GM19455 (cell line): Measurements from ENCODE around the gene OCIAD1.
"Not testable (repeated sequence)": the region's sequence is repeated elsewhere in the genome, so short reads cannot be mapped to it uniquely, and the experiment has no call there.

Experiments used
- ATAC-seq: cut with Tn5 transposase; IDR thresholded peaks from one replicate; pipeline ENCODE4 v1.9.1; 2021; ENCODE audit not compliant: unreplicated experiment

The OCIAD1 gene, protein sequence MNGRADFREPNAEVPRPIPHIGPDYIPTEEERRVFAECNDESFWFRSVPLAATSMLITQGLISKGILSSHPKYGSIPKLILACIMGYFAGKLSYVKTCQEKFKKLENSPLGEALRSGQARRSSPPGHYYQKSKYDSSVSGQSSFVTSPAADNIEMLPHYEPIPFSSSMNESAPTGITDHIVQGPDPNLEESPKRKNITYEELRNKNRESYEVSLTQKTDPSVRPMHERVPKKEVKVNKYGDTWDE

DNA sequence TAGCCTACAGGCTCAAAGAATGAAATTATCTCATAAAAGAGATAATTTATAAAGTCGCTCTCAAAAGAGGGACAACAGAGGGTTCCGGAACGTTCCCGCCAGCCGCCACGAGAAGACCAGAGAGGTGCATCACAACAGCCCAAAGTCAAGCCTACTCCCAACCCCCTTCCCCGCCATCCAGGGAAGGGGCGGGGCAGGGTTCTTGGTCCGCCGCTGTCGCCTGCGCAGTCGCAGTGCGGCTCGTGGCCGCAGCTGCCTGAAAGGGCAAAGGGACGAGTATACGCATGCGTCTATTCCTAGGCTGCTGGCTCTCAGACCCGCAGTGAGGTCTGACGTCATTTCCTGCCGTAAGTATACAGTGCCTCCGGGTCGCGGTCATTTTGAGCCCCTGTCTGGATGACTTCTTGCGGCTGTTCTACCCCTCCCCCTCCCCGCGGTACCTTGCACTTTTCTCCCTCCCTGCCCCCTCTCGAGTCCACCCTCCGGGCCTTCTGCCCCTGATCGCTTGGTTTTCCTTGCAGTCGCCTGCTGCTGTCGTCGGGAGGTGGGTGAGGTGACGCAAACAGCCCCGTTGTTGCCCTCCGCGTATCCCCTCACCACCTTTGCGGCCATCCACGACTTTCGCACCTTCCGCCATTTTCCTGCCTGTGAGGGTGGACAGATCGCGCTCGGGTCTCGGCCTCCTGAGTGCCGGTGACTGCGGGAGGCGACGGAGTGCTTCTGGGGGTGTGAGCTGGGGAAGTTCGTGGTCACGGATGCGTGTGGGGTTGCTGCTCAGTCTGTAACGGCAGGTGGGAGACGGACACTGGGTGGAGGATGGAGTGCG is at the start of gene OCIAD1:
TSS of gene OCIAD1 (plus strand) at position 383 of the 826 bp plus-strand sequence. CDS start 1,537 bp downstream, outside the sequence.
- ATAC-seq = peak; percentile 99

DNA sequence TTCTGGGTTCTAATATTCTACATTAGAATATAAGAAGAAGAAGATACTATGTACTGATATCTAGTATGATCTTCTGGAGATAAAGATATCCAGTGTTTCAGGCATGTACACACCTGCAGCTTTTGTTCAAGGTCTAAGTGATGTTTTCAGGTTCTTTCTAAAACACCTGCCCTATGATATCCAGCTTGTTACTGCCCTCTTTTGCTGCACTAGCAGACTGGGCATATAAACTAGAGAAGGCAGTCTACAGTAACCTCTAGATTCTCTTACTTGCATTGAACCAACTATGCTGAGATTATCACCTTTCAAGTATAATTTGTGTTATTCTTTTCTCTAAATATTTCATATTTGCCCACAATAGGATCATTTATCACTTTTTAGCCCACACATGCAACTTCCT is 48.9 kb upstream of the OCIAD1 start:
- no peak for ATAC-seq

DNA sequence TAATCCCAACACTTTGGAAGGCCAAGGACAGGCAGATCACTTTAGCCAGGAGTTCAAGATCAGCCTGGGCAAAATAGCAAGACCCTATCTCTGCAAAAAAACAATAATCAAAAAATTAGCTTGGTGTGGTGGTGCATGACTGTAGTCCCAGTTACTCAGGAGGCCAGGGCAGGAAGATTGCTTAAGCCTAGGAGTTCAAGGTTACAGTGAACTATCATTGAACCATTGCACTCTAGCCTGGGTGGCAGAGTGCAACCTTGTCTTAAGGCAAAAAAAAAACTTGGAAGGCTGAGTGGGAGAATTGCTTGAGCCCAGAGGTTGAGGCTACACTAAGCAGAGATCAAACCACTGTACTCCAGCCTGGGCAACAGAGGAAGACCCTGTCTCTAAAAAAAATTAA is 45.6 kb upstream of the OCIAD1 start:
- ATAC-seq = no peak

DNA sequence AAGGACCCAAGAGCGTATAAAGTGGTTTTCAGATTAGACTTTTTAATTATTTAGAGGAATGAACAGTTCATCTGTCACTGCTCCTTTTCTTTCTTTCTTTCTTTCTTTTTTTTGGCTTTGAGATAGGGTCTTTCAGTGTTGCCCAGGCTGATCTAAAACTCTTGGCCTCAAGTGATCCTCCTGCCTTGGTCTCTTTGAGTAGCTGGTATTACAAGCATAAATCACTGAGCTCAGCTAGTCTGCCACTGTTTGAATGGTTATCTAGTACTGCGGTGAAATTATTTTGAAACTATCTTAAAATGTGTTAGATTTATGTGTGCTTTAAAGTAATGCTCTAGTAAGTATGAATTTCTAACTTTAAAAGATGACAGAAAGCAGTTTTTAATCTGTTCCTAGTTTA is 44.3 kb upstream of the OCIAD1 start:
- no peak for ATAC-seq

DNA sequence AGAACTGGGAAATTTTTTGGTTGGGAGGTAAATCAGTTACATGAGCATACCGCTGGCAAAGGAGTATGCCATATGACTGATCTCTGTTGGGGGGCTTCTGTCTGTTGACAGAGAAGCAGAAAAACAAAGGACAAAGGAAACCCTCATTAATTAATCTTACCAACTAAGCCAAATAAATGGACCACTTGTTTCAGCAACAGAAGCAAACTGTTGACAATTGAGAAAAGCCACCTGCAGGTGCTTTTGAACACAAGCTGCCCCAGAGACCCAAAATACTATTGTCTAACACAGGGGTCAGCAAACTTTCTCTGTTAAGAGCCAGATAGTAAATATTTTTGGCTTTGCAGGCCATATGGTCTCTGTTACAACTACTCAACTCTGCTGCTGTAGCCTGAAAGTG is 43.8 kb upstream of the OCIAD1 start:
- no peak for ATAC-seq

DNA sequence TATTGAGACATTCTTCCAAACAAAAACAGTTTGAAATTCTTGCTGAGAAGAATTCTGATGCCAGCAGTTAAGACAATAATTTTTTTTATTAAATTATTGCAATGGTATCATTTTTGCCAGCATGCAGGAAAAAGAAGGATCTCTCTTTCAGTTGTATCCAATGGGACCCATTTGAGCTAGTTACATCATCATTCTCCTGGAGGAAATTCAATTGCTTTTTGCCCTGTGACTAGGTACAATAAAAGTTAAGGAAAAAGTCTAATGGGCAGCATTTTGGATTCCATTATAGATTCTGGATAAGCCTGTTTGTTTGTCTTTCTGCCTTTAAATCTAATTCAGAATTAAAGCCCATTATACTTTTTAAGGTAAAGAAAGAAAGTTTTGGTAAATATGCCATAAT is 40.3 kb upstream of the OCIAD1 start:
- no peak for ATAC-seq

DNA sequence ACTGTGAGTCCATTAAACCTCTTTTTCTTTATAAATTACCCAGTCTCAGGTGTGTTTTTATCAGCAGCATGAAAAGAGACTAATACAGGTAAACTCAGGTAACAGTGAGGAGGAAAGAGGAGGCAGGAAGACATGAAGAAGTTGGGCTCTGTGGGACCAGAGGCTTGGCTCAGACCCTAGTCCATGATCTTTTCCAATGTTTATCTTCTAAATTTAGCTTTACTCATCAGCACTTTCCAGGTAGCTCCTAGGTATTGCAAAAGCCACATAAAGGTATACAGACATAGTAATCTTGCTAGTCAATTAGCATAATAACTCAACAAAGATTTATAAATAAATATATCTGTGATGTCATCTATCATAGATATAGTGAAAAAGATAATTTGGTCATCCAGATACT is 39.6 kb upstream of the OCIAD1 start:
- no peak for ATAC-seq

DNA sequence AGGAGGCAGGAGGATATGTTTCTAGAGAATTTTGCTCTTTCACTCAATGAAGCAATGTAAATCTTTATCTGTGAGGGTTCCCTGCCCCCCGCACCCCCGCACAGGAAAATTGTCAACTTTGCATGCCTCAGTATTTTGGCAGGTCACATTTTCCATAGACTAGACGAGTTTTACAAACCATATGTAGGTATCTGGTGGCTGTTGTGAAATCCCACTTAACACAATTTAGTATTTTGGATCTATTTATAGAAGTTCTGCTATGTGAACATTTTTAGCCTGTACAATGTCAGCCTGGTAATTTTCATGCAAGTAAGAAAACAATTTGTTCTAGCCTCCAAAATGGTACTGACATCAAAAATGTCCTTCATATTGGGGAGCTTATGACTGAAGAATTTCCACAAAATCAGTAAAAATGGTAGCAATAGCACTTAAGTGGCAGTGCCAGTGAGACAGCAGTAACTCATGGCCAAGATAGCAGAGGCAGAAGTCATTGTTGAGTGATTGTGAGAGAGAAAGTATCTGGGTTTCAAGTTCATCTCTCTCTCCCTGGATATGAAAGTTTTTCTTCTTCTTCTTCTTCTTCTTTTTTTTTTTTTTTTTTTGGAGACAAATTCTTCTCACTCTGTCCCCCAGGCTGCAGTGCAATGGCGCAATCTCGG is 38.4 kb upstream of the OCIAD1 start:
- ATAC-seq = no peak

DNA sequence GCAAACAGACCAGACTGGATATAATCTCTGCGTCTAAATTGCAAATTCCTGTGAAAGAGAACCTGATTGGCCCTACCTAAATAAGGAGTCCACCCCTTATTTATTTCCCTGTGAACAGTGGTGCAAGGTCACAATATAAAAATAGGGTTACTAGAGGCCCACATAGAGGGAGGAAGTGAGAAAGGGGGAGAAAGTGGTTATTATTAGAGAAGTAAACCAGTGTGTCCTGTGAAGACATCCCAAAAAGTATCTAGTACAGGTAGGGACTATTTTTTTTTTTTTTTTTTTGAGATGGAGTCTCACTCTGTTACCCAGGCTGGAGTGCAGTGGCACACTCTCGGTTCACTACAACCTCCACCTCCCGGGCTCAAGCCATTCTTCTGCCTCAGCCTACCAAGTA is 35.8 kb upstream of the OCIAD1 start:
- no peak for ATAC-seq

DNA sequence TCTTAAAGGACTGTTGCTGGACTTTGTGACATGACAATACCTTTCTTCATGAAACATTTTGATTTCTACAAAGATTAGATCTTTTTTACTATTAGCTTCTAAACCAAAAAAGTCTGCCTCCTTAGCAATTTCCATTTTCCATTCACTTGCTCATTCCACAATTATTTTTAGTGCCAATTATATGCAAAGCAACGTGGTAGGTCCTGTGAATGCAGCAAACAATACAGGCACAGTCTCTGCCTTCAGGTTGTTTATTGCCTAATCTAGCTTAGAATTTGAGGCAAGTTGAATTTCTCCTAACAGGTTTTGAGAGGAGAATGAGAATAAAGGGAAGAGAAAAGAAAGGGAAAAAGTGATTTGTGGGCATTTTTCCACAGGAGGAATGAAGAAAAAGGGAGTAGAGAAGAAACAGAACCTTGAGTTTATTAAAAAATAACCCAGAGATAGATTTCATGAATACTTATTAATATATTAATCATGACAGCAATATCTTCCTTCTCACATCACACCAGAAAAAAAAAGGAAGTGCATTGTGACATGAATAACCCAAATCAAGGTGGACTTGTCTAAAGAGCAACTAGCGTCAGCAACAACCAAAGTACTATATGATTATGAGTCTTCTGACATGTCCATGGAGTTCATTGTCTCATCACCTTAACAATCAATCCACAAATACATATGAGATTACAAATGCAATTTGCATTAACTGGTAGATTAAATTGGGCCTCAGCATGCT is 34.5 kb upstream of the OCIAD1 start:
- no peak for ATAC-seq

DNA sequence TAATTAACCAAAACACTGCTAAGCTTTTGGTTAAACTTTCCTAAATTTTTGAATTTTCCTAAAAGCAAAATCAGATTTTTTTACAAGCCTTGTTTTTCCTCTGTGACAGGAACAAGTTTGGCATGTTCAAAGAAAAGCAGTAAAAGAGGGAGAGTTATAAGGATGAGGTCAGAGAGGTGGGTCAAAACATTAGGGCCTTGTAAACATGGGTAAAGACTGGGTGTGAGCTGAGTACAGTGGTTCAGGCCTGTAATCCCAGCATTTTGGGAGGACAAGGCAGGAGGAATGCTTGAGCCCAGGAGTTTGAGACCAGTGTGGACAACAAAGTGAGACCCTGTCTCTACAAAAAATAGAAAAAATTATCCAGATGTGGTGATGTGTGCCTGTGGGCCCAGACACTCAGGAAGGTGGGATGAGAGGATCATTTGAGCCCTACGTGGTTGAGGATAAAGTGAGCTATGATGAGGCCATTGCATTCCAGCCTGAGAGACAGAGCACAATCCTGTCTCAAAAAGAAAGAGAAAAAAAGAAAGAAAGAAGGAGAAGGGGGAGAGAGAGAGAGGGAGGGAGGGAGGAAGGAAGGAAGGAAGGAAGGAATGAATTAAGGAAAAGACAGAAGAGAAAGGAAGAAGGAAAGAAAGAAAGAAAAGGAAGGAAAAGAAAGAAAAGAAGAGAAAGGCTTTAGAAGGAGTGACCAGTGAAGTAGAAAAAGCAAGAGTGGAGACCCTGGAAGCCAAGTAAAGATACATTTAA is 33.8 kb upstream of the OCIAD1 start:
- no peak for ATAC-seq

DNA sequence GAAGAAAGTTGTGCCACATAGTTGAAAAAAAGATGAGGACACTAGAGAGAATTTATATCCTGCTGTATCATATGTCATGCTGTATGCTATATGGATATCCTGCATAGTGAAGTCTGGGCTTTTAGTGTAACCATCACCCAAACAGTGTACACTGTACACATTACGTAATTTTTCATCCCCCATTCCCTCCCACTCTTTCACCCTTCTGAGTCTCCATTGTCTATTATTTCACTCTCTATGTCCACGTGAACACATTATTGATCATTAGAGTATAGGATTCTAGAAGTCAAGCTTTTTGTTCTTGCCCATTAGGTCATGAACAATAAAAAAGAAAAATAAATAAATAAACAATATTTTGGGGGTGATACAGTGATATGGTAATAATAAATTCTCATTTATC is 32.8 kb upstream of the OCIAD1 start:
- ATAC-seq = no peak

DNA sequence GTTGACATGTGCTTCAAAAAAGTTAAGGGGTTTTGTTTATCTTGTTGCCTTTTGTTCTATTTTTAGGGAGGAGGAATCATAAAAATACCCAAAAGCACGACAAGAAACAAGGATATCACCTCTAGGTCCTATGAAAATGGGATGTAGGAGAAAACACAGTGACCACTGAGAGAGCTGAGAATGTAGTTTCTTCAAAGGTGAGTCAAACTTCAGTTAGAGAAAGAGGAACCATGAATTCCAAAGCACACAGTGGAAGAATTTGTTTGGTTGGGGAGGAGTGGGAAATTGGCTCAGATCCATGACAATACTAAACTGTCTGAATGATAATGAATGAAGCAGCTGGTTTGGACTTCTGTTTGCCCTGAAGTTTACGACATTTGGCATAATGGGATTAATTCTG is 31.7 kb upstream of the OCIAD1 start:
- no peak for ATAC-seq

DNA sequence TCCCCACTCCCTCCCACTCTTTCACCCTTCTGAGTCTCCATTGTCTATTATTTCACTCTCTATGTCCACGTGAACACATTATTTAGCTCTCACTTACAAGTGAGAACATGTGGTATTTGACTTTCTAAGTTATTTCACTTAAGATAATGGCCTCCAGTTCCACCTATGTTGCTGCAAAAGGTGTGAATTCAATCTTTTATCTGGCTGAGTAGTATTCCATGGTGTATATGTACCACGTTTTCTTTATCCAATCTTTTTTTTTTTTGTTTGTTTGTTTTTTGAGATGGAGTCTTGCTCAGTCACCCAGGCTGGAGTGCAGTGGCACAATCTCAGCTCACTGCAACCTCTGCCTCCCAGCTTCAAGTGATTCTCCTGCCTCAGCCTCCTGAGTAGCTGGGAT is 30.7 kb upstream of the OCIAD1 start:
- ATAC-seq = not testable (repeated sequence)

DNA sequence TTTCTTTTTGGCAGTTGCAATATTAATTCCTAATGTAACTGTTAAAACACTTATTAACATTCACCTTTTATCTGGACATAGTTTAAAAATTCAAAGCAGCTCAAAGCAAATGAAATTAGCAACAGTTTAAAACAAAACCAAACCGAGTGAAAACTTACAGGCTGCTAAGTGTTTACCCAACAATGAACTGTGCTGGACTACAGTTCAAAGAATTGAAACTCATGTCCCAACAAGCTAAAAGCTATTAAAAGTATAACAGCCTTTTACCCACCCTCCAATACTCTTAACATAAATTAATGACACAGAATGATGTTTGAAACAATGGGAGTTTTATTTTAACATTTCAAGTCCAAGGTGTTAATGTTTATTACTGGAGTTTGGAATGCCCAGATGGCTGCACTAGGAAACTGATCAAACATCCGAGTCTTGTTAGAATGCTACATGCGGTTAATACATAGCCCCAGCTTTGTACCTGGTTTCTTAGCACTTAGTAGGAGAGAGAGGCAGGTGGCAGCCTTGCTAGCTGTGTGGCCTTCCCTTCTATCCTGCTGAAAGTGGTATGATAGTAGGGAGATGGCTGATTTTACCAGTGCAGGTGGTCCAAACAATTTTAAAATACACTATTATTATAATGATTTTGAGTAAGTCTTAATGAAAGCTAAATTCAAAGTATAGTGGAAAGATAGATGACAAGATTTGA is 29.7 kb upstream of the OCIAD1 start:
- ATAC-seq = no peak

DNA sequence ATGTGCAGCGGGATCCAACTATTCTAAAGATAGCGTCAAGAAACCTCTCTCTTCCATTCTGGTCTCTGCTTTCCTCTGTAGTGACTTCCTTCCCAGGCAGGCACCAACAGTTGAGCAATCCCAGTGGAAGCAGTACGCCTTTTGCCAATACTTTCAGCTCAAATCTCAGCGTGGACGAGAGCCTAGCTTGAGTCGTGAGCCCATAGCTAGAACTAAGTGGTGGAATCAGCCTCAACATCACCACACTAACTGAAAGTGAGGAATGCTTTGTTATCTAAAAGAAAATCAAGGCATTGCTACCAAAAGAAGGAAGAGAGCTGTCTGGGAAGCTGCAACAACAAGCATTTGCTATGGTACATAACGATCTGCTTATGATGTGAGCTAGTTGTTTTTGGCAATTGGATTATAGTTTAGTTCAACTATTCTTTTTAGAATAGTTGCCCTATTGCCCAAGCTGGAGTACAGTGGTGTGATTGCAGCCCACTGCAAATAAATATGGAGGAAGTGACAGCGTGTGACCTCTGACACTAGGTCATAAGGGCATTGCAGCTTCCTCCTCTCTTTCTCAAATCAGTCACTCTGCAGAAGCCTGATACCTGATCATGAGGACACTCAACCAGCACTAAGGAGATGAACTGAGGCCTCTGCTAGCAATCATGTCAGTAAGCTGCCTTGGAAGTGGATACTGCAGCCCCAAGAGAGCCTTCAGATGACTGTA is 26.1 kb upstream of the OCIAD1 start:
- no peak for ATAC-seq

DNA sequence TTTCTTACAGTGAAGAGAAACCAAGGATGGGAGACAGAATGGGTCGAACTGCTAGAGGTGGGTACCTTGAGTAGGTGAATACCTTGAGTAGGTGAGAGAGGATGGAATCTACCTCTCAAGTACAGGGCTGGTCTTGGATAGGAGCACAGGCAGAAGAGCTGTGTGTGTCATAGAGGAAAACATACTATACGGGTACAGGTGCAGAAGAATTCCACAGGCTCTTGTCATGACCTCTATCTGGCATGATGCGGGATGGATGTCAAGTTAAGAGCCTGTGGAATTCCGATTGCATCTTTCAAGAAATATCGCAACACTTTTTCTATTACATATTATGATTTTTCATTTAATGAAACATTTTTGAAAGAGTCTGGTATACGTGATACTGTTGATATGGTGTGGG is 18.0 kb upstream of the OCIAD1 start:
- no peak for ATAC-seq

DNA sequence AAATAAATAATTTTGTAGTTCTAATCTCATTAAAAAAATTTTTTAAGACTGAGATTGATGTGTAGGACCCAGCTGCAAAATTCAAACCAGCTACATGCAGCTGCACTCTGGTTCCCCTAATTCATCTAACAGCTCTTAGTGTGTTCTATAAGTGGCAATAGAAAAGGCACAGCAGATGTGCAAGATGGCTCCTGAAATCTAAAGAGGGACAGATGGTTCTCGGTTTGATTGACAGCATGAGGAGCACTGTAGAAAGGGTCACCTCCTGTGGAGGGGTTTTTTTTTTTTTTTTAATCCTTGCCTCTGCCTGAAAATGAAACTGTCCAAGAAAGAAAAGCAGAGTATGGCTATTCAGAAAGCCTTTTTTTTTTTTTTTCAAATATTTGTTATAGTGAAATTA is 16.9 kb upstream of the OCIAD1 start:
- ATAC-seq = peak; percentile 68

DNA sequence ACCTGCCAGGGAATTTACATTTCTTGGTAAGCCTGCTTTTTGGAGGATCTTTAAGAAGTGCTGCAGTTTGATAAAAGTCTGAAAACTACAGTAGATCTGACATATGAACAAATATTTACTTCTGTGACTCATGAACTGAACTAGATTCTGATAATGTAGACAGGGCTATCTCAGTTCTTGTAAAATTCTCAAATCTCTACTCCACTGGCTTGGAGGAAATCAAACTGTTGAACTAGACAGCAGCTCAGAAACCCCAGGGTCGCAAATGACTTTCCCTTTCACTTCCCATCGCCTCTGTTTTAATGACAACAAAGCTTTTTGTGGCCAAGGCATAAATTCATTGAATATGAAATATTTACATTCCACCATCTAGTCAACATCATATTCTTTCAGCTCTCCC is 15.4 kb upstream of the OCIAD1 start:
- ATAC-seq = no peak
